Panc1 (cell line): ENCODE data around the gene IFNLR1. TPM values are rescaled to one million over a fixed set of nuclear protein-coding genes. Genes with fewer than 3 reads are reported as not detected.

Experiments used
- ATAC-seq: fragments of 200-7000 bp; cut with Tn5 transposase; 2 replicates; pipeline ENCODE4 v1.9.1; 2020; ENCODE audit warnings: mild to moderate bottlenecking, moderate library complexity
- BruUV-seq: library from RNA; stranded (reverse); fragments of 400-500 nt; replicated peaks from 2 replicates; lab custom pipeline; 2021; lab: Mats Ljungman, UMichigan
- CTCF ChIA-PET: fragments of 300-600 bp; sonication (Branson Sonifier 250); formaldehyde crosslinking; loops from one replicate; lab custom pipeline; 2022; ENCODE audit warnings: antibody characterized with exemption; lab: Charles Lee
- POLR2A ChIA-PET: fragments of 300-600 bp; sonication (Branson Sonifier 250); formaldehyde crosslinking; loops from one replicate; lab custom pipeline; 2022; ENCODE audit warnings: antibody characterized with exemption; lab: Charles Lee
- DNase-seq: peaks from one replicate; pipeline ENCODE4 v3.0.0-alpha.2; 2010; ENCODE audit warnings: low read depth, low spot score
- H3K27ac ChIP-seq: 2 replicates; pipeline ENCODE4 v1.5.1; 2011; ENCODE audit warnings: mild to moderate bottlenecking, low read length, inconsistent platforms
- H3K27me3 ChIP-seq: fragments of 200-500 bp; sonication (Bioruptor generic); 2 replicates; pipeline ENCODE4 v1.6.0; 2014; ENCODE audit warnings: low read length, inconsistent platforms; ENCODE audit not compliant: control insufficient read depth, insufficient read depth
- H3K36me3 ChIP-seq: fragments of 200-500 bp; sonication (Bioruptor generic); 2 replicates; pipeline ENCODE4 v1.5.1; 2014; ENCODE audit warnings: inconsistent platforms, mild to moderate bottlenecking, low read length, moderate library complexity; ENCODE audit not compliant: control insufficient read depth, insufficient read depth
- H3K4me1 ChIP-seq: 2 replicates; pipeline ENCODE4 v1.5.1; 2011; ENCODE audit warnings: inconsistent platforms, mild to moderate bottlenecking, low read length, moderate library complexity; ENCODE audit not compliant: control insufficient read depth, insufficient read depth
- H3K4me3 ChIP-seq, 2 experiments: 2 replicates each; pipeline ENCODE4 v1.5.1; 2011 to 2012; ENCODE audit warnings: low read depth in 2 of 2, low read length in 2 of 2, mild to moderate bottlenecking in 2 of 2, inconsistent platforms in 1 of 2, moderate library complexity in 1 of 2
- H3K9me3 ChIP-seq: fragments of 200-500 bp; sonication (Bioruptor generic); 2 replicates; pipeline ENCODE4 v1.5.1; 2014; ENCODE audit warnings: low read depth, mild to moderate bottlenecking, inconsistent platforms, low read length, moderate library complexity; ENCODE audit not compliant: control insufficient read depth, insufficient read depth
- POLR2AphosphoS5 ChIP-seq: IDR thresholded peaks from 2 replicates; pipeline ENCODE4 v1.6.1; 2012; ENCODE audit warnings: mild to moderate bottlenecking, low read depth, low read length, moderate library complexity
- SIN3A ChIP-seq: IDR thresholded peaks from 2 replicates; pipeline ENCODE4 v1.6.1; 2012; ENCODE audit warnings: low read depth, mild to moderate bottlenecking, low read length, moderate library complexity, borderline replicate concordance; ENCODE audit not compliant: insufficient read depth
- TCF7L2 ChIP-seq: IDR thresholded peaks from 2 replicates; pipeline ENCODE4 v1.6.1; 2011; ENCODE audit warnings: mild to moderate bottlenecking, low read depth, low read length, inconsistent platforms
- in situ Hi-C: cut with HindIII; loops from 2 replicates; pipeline ENCODE4 v1.10.0; 2016; ENCODE audit warnings: low sequenced_read_pairs, low pct_unique_long_range_greater_than_20kb
- intact Hi-C: fragments of 100-400 bp; cut with micrococcal nuclease; formaldehyde crosslinking; loops from one replicate; pipeline ENCODE4 v1.10.0; 2022; ENCODE audit not compliant: unreplicated experiment
- total RNA-seq: library from RNA; stranded (reverse); gene quantifications from one replicate; pipeline ENCODE4 v1.2.1, GENCODE V29; 2021; ENCODE audit not compliant: unreplicated experiment
- TF ChIP-seq, protein P1 (sequence below): fragments of 450-650 bp; IDR thresholded peaks from 2 replicates; pipeline ENCODE4 v1.5.1; 2017; ENCODE audit warnings: mild to moderate bottlenecking
- TF ChIP-seq, protein P2 (sequence below), 2 experiments: IDR thresholded peaks; 2 replicates each; pipeline ENCODE4 v1.6.1; 2011 to 2012; ENCODE audit warnings: low read depth in 2 of 2, control low read depth in 1 of 2, low read length in 1 of 2, mild to moderate bottlenecking in 1 of 2, moderate library complexity in 1 of 2; ENCODE audit not compliant: insufficient read depth in 1 of 2

Gene IFNLR1
- total RNA-seq, 1 experiment from 2014 or later, result 1.0 TPM

DNA sequence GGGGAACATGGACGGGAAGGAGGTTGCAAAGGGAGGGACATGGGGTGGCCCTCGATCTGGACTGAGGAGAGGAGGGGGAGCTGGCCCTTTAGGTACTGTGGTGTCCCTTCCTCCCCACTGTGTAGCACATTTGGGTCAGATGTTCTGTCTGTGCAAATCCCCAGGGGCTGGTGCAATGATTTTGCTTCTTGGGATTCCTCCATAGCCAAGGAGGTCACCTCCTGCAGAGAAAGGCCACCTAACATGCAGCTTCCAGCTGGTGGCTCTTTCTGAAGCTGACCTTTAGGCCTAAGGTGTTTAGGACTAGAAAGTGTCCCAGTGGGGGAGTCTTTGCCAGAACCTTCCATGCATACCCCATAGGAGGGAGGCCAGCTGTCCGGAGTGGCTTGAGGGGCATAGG is 66.1 kb downstream of the IFNLR1 start:
- no peak for ATAC-seq
- no peaks in the 10 kb centered on the region for H3K27me3 ChIP-seq
- no peak overlapping the region for H3K4me3 ChIP-seq
- no peak for DNase-seq
- H3K9me3 ChIP-seq, result no peaks in the 10 kb centered on the region
- intact Hi-C loops (no loop called here), in situ Hi-C loops (no loop called here)
- no peak overlapping the region for H3K27ac ChIP-seq
- no peaks in the 10 kb centered on the region; the same call in 1 of the 2 replicates for H3K4me1 ChIP-seq
- TF ChIP-seq POLR2AphosphoS5, result no peak
- TF ChIP-seq SIN3A, result no peak
- no peak for TF ChIP-seq TCF7L2
- TF ChIP-seq, protein P1, sequence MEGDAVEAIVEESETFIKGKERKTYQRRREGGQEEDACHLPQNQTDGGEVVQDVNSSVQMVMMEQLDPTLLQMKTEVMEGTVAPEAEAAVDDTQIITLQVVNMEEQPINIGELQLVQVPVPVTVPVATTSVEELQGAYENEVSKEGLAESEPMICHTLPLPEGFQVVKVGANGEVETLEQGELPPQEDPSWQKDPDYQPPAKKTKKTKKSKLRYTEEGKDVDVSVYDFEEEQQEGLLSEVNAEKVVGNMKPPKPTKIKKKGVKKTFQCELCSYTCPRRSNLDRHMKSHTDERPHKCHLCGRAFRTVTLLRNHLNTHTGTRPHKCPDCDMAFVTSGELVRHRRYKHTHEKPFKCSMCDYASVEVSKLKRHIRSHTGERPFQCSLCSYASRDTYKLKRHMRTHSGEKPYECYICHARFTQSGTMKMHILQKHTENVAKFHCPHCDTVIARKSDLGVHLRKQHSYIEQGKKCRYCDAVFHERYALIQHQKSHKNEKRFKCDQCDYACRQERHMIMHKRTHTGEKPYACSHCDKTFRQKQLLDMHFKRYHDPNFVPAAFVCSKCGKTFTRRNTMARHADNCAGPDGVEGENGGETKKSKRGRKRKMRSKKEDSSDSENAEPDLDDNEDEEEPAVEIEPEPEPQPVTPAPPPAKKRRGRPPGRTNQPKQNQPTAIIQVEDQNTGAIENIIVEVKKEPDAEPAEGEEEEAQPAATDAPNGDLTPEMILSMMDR, result no peak
- TF ChIP-seq, protein P2, sequence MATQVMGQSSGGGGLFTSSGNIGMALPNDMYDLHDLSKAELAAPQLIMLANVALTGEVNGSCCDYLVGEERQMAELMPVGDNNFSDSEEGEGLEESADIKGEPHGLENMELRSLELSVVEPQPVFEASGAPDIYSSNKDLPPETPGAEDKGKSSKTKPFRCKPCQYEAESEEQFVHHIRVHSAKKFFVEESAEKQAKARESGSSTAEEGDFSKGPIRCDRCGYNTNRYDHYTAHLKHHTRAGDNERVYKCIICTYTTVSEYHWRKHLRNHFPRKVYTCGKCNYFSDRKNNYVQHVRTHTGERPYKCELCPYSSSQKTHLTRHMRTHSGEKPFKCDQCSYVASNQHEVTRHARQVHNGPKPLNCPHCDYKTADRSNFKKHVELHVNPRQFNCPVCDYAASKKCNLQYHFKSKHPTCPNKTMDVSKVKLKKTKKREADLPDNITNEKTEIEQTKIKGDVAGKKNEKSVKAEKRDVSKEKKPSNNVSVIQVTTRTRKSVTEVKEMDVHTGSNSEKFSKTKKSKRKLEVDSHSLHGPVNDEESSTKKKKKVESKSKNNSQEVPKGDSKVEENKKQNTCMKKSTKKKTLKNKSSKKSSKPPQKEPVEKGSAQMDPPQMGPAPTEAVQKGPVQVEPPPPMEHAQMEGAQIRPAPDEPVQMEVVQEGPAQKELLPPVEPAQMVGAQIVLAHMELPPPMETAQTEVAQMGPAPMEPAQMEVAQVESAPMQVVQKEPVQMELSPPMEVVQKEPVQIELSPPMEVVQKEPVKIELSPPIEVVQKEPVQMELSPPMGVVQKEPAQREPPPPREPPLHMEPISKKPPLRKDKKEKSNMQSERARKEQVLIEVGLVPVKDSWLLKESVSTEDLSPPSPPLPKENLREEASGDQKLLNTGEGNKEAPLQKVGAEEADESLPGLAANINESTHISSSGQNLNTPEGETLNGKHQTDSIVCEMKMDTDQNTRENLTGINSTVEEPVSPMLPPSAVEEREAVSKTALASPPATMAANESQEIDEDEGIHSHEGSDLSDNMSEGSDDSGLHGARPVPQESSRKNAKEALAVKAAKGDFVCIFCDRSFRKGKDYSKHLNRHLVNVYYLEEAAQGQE (IDR thresholded peaks at IDR 0.05; ENCODE audit: insufficient read depth in 1 of 2, low read depth in 2 of 2, low read length in 1 of 2), result no peak
- no TSS peak for BruUV-seq
- ChIA-PET POLR2A (interaction anchor here (0.5 kb wide), 1 partner anchor 477 kb away, joined by 3 read pairs; no protein-coding TSS in a partner anchor), CTCF (no interaction called here)
- no peaks in the 10 kb centered on the region for H3K36me3 ChIP-seq

DNA sequence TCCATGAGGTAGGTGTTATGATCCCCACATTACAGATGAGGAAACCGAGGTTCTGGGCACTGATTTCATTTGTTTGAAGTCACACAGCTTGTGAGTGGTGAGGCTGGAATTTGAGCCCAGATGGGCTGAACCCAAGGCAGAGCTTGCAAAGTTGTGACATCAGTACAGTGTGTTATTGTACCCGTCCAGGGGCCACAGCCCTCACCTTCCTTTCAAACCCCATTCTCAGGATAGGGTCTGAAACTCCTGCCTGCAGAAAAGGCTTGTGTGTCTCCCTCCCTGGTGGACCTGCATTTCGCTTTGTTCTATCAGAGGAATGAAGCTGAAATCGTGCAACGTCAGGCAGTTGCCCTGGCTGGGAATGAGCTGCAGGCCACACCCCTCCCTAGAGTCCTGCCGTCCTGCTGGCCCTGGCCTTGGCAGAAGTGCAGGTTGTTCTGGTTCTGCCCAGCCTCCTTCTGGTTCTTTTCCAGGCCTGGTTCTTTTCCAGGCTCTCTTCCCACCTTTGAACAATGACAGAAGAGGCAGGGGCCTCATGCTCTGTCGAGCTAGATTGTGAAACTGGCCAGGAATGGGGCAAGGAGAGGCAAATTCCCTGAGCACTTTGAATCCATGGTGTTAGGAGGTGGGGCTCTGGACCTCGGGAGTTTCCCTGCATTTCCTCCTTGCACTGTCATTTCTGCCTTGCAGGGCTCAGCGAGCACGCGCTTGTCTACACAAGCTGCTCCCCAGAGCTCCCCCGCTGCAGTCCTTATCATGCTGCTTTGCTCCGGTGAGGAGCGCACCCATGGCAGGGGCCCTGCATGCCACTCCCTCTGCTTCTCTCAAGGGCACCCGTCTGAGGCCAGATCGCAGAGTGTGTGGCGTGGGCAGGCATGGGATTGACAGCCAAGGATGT is 67.0 kb downstream of the IFNLR1 start:
- ChIA-PET POLR2A (interaction anchor here (0.5 kb wide), 1 partner anchor 477 kb away, joined by 3 read pairs; no protein-coding TSS in a partner anchor), CTCF (interaction anchor here (1.0 kb wide), 1 partner anchor 30 kb away, joined by 4 read pairs; no protein-coding TSS in a partner anchor)
- Histone ChIP-seq H3K27ac (no peak overlapping the region), H3K36me3 (no peaks in the 10 kb centered on the region), H3K27me3 (no peaks in the 10 kb centered on the region), H3K4me1 (no peaks in the 10 kb centered on the region; the same call in 1 of the 2 replicates), H3K4me3 (no peak overlapping the region), H3K9me3 (no peaks in the 10 kb centered on the region)
- BruUV-seq, result no TSS peak
- ATAC-seq (peak; percentile 60; the same call in 1 of the 2 replicates), DNase-seq (no peak)
- TF ChIP-seq SIN3A (no peak), POLR2AphosphoS5 (no peak), TCF7L2 (no peak)
- TF ChIP-seq, protein P2 (IDR thresholded peaks at IDR 0.05; ENCODE audit: insufficient read depth in 1 of 2, low read depth in 2 of 2, low read length in 1 of 2), result no peak
- TF ChIP-seq, protein P1, result no peak
- intact Hi-C loops, result no loop called here
- in situ Hi-C loops, result no loop called here
